Right forelimb (tissue), 1 donor: ENCODE results near the gene CETN3.

Experiments used
- DNase-seq: peaks from one replicate; pipeline ENCODE4 v3.0.0-alpha.2; 2018

Gene CETN3

GRCh38 chr5:90409318-90410177 lies at the start of gene CETN3:
Gene CETN3 (minus strand): TSS chr5:90409756. CDS start chr5:90409661, 95 bp downstream.
- DNase-seq, result peak; percentile 96

DNA sequence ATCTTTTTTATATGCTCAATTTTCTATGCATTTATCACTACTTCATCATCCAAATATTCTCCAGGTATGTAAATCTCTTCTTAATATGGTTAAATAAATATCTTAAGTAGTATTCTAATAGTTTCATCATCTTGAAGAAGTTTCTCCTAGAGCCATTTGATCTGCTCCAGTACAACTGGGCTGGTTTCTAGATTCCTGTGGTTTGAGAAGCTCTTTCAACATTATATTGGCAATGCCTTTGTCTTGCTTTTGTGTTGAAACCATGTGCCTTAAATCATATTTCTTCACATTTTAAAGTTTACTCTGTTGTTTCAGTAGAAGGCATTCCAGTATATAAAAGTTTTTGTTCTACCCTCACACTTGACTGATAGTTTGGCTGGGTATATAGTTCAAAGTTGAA lies 37.4 kb upstream of the CETN3 start:
- no peak for DNase-seq

- DNase-seq, result no peak
Measured at GRCh38 chr5:90440644-90441043, 31.1 kb upstream of the CETN3 start.

DNA sequence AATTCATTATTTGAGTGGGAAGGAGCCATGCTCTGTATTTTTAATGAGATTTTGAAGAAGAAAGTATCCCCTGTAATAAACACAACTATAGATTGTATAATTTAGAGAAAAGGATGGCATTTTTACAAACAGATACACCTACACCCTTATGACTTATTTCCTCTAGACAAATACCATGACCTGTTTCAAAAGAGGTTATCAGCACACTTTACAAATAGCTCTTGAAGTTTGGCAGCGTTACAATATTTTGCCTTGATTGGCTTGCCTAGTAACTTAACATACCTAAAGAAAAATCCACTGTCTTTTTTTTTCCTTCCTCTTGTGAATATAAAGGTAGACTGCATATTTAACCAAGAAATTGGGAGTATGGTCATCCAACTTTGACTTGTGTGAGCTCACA lies 28.5 kb upstream of the CETN3 start:
- no peak for DNase-seq

GRCh38 chr5:90437663-90438062 lies 28.1 kb upstream of the CETN3 start:
- no peak for DNase-seq

- peak; percentile 51 for DNase-seq
Measured at GRCh38 chr5:90434116-90434714, 24.7 kb upstream of the CETN3 start.

GRCh38 chr5:90424245-90424644 lies 14.7 kb upstream of the CETN3 start:
- no peak for DNase-seq

- no peak for DNase-seq
Measured at GRCh38 chr5:90421136-90421535, 11.6 kb upstream of the CETN3 start.

GRCh38 chr5:90418214-90418613 lies 8.7 kb upstream of the CETN3 start:
- DNase-seq, result no peak

DNA sequence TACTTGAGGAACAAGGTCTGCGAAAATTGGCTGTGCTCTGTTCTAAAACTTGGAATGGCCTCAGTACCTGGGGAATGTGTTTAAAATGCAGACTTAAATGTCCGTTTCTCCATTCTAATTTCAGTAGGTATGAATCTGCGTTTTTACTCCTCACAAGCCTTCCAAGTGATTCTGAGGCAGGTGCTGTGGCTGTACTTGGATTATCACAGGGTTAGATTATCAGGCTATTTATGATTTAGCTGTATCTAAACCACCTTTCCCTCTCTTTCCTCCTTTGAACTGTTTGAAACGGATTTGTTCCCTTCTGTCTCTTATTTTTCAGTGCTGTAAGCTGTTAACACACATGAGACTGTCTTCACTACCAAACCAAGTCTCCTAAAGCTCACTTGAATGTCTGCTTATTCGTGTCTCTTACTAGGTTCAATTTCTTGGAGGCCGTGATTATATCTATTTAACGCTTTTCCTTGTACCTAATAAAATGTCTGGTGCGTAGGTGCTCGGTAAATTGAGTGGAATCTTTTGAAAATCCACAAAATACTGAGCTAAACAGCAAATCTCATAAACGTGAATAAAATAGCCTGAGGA lies 714 bp upstream of the CETN3 start:
- DNase-seq, result no peak

DNA sequence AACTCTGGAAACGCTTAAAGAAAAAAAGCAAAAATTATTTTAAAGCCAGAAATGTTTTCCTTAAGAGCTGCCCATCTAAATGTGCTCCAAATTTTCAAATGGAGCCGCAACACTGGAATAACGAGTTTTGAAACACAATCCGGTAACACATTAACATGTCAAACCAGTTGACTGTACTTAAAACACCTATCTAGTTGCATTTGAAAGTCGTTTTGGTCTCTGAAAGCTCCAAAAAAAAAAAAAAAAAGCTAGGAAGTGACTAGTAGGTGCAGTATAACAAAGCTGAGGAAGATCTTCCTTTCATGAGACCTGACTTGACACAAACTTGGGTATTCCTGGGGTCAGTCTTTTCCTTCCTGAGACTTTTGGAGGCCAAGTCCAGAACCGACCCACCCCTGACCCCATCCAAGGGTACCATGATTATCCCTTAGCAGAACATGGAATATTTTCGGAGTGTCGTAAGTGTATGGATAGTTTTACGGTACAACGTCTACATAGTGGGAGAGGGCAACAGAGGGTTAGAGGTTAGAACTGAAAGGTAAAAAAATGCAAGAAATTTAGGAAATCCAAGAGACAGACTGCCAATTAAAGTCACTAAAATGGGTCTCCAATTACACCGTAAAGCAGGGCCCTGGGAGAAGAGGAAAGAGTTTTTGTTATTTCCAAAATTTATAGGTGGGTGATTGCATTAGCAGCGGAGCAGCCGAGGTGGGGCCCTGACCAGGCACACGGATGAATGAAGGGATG lies 812 bp downstream of the CETN3 start:
- DNase-seq, result no peak

GRCh38 chr5:90406466-90406865 lies 3.1 kb downstream of the CETN3 start:
- no peak for DNase-seq

GRCh38 chr5:90402521-90403255 lies 6.9 kb downstream of the CETN3 start:
- DNase-seq, result no peak

- no peak for DNase-seq
Measured at GRCh38 chr5:90399251-90399650, 10.3 kb downstream of the CETN3 start.

DNA sequence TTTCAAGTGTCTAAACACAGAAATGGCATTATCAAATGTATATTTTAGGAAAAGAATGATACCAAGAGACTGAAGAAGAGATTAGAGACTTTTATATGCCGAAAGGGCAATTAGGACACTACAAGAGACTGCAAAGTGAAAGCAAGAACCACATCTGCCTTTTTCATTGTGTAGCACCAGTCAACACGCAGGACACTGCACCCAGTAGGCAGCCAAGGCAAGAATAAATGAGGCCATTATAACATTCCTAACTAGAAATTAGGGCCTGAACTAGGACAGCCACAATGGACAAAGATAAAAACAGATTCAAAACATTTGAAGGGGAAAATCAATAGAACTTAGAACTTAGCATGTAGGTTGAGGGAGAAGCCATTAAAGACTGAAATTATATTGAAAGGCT lies 10.8 kb downstream of the CETN3 start:
- no peak for DNase-seq

DNA sequence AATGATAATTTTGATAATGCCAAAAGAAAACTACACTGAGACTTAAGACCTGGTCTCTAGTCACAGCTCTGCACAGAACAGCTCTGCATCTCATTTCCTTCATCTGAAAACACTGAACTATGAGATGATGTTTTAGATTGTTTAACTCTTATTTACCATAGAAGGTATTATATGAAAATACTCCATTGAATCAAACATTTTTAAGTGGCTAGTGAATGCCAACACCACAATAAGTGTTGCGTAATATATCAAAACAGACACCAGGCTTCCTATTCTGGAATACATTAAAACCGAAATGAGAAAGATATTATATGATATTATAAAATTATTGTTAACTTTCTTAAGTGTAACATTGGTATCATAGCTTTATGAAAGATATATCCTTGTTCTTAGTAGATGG lies 14.6 kb downstream of the CETN3 start:
- no peak for DNase-seq

DNA sequence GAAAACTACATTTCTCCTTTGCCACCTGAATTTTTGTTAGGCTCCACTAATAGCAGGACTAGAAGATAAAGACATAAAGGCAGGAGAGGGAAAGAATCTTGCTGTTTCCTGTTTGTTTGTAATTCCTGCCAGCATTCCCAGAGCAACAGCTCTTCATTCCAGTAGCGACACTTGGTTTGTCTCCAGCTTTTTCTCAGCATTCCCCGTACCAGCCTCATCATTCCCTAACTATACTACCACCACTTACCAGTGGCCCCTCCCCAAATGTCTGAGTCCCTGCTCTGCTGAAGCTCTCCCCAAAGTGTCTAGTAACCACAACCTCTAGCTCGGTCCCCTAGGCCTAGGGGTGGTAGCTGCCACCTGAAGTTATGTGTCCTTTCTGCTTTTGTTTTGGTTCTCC lies 18.6 kb downstream of the CETN3 start:
- no peak for DNase-seq

- DNase-seq, result no peak
Measured at GRCh38 chr5:90390326-90390725, 19.2 kb downstream of the CETN3 start.

DNA sequence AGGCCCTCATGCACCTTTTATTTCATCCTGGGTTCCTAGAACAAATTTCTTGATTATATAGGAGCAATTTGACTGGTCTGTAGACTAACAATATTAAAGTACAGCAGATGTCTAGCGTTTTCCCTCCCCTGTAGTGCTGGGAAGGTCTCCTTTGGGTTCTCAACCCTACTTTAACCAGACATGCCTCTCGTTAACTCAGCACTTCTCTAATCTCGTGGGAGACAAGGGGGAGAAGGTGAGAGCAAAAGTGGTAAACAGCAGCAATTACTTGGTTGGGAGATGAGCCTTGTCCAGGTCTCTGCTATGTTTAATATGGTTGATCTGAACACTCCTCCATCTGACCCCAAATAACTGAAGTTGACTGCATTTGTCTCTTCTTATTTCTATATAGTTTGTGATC lies 22.0 kb downstream of the CETN3 start:
- DNase-seq, result no peak

DNA sequence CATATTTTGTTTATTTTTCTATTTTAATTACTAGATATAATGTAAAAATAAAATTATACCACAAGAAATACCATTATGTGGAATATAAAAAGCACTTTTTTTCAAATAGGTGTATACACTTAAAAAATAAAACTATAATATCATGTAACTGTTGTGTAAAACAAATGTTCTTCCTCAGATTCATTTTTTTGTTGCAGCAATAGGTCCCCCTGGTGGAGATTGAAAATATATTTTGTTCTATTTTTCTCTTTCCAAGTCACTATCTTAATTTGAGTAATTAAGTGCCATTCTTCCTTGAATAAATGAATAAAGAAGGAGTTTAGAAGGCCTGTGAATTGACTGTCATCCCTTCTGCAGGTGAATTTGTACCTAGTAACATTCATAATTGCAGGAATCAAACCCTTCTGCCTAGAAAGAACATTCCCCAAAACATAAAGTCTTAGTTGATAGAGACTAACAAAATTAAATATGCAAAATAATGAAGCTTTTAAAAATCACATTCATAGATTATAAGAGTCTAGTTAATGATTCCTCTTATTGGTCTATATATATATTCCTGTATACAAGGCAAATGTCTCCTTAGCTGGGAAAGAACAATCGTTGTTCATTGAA lies 23.4 kb downstream of the CETN3 start:
- DNase-seq, result no peak

DNA sequence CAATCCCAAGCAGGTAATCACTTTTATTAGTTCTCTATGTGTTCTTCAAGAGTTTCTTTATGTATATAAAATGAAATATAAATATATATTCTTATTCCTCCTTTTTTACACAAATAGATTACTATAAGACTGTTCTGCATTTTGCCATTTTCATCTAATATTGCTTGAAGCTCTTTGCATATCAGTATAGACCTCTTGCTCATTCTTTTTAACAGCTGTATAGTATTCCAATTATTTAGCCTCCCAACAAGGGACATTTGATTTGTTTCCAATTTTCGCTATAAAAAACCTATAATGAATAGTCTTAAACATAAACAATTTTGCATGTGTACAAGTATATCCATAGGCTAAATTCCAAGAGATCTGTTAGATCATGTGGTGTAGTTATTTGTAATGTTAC lies 25.2 kb downstream of the CETN3 start:
- no peak for DNase-seq

- no peak for DNase-seq
Measured at GRCh38 chr5:90383903-90384302, 25.7 kb downstream of the CETN3 start.
